HG03159 (cell line): Measurements from ENCODE around the gene KPNA6.
"Not testable (repeated sequence)": the region's sequence is repeated elsewhere in the genome, so short reads cannot be mapped to it uniquely, and the experiment has no call there.

Experiments
- ATAC-seq: cut with Tn5 transposase; IDR thresholded peaks from one replicate; pipeline ENCODE4 v1.9.1; 2021; ENCODE audit warnings: mild to moderate bottlenecking, moderate library complexity; ENCODE audit not compliant: unreplicated experiment

Gene KPNA6

DNA sequence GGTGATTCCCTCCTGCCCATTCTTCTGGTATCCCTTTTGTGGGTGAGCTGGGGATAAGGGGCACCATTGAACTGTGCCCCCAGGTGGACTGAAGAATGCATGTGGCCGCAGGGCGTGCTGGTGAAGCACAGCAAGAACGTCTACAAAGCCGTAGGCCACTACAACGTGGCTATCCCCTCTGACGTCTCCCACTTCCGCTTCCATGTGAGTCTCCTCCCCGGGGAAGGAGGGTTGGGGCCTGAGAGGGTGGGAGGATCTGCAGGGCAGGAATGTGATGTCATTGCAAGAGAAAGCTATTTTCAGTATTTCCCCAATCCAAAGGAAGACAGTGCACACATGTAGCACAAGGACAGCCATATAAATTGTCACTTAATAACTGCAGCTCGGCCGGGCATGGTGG, 7.5 kb upstream of the KPNA6 start:
- ATAC-seq = no peak

- ATAC-seq = no peak
Measured at GRCh38 chr1:32100807-32101708, 6.8 kb upstream of the KPNA6 start.

- ATAC-seq = no peak
Measured at GRCh38 chr1:32104127-32104526, 3.7 kb upstream of the KPNA6 start.

GRCh38 chr1:32105338-32105737, 2.5 kb upstream of the KPNA6 start:
- no peak for ATAC-seq

- no peak for ATAC-seq
Measured at GRCh38 chr1:32106663-32107275, 1.1 kb upstream of the KPNA6 start.

- no peak for ATAC-seq
Measured at GRCh38 chr1:32111040-32111623, 3.3 kb downstream of the KPNA6 start.

GRCh38 chr1:32111789-32112188, 3.9 kb downstream of the KPNA6 start:
- ATAC-seq = no peak

GRCh38 chr1:32112806-32113375, 5.0 kb downstream of the KPNA6 start:
- no peak for ATAC-seq

- not testable (repeated sequence) for ATAC-seq
Measured at GRCh38 chr1:32113436-32113835, 5.6 kb downstream of the KPNA6 start.

GRCh38 chr1:32114420-32114819, 6.6 kb downstream of the KPNA6 start:
- no peak for ATAC-seq

- no peak for ATAC-seq
Measured at GRCh38 chr1:32115496-32115895, 7.6 kb downstream of the KPNA6 start.

- no peak for ATAC-seq
Measured at GRCh38 chr1:32116531-32116930, 8.7 kb downstream of the KPNA6 start.

- ATAC-seq = no peak
Measured at GRCh38 chr1:32122151-32122550, 14.3 kb downstream of the KPNA6 start.

- ATAC-seq = not testable (repeated sequence)
Measured at GRCh38 chr1:32123361-32123760, 15.5 kb downstream of the KPNA6 start.

GRCh38 chr1:32125313-32125712, 17.5 kb downstream of the KPNA6 start:
- ATAC-seq = no peak

GRCh38 chr1:32126770-32127169, 18.9 kb downstream of the KPNA6 start:
- no peak for ATAC-seq

- no peak for ATAC-seq
Measured at GRCh38 chr1:32127409-32128198, 19.7 kb downstream of the KPNA6 start.

GRCh38 chr1:32128479-32128878, 20.6 kb downstream of the KPNA6 start:
- no peak for ATAC-seq

DNA sequence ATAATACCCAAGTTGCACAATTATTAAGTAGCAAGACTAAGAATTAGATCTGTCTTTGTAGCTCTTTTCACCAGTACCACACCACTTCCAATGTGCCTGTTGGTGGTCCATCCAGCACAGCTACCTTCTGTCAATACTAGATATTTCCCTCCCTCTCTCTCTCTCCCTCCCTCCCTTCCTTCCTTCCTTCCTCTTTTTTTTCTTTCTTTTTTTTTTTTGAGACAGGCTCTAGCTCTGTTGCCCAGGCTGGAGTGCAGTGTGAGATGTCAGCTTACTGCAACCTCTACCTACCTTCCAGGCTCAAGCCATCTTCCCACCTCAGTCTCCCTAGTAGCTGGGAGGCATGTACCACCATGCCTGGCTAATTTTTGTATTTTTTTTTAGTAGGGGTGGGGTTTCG, 21.1 kb downstream of the KPNA6 start:
- ATAC-seq = no peak

DNA sequence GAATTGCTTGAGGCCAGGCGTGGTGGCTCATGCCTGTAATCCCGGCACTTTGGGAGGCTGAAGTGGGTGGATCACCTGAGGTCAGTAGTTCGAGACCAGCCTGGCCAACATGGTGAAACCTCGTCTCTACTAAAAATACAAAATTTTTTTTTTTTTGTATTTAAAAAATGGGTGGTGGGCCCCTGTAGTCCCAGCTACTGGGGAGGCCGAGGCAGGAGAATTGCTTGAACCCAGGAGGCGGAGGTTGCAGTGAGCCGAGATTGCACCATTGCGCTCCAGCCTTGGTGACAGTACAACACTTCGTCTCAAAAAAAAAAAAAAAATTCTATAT, 26.1 kb downstream of the KPNA6 start:
- not testable (repeated sequence) for ATAC-seq

- no peak for ATAC-seq
Measured at GRCh38 chr1:32137111-32137510, 29.3 kb downstream of the KPNA6 start.
